Naive thymus-derived CD8-positive, alpha-beta T cell (primary cell): Measurements from ENCODE around the gene GALNTL6. TPM values are rescaled to one million over a fixed set of nuclear protein-coding genes. Genes with fewer than 3 reads are reported as not detected.

Source experiments
- ATAC-seq, 2 donors: fragments of 150-1000 bp; cut with Tn5 transposase in 1 of 2; sonication (Bioruptor Pico), chemical (Tn5 transposase) in 1 of 2; 1 replicate in 1 of 2; 2 replicates in 1 of 2; pipeline ENCODE4 v1.10.0; 2021; ENCODE audit warnings: mild to moderate bottlenecking in 2 of 2, moderate library complexity in 2 of 2
- POLR2A ChIA-PET: fragments of 350-600 bp; sonication (Branson Sonifier 250); formaldehyde crosslinking; loops from one replicate; lab custom pipeline; 2021; ENCODE audit warnings: antibody characterized with exemption; lab: Charles Lee
- DNase-seq, 10 donors: peaks; one replicate each; pipeline versions ENCODE4 v3.0.0 to v3.0.0-alpha.2; 2020 to 2022
- H3K27ac Mint-ChIP-seq, 10 donors: one replicate each; pipeline ENCODE4 v1.8.0; 2020 to 2022; ENCODE audit warnings: mild to moderate bottlenecking in 10 of 10, mixed read lengths in 10 of 10, moderate library complexity in 4 of 10, inconsistent platforms in 1 of 10
- H3K27me3 Mint-ChIP-seq, 5 donors: one replicate each; pipeline ENCODE4 v1.8.0; 2021 to 2022; ENCODE audit warnings: mixed read lengths in 5 of 5
- H3K36me3 Mint-ChIP-seq, 3 donors: one replicate each; pipeline ENCODE4 v1.8.0; 2020 to 2022; ENCODE audit warnings: mixed read lengths in 3 of 3, mild to moderate bottlenecking in 2 of 3, inconsistent platforms in 1 of 3
- H3K4me1 Mint-ChIP-seq, 4 donors: one replicate each; pipeline ENCODE4 v1.8.0; 2021 to 2022; ENCODE audit warnings: mixed read lengths in 4 of 4
- H3K4me3 Mint-ChIP-seq, 10 donors: one replicate each; pipeline ENCODE4 v1.8.0; 2020 to 2022; ENCODE audit warnings: mild to moderate bottlenecking in 10 of 10, mixed read lengths in 10 of 10, moderate library complexity in 6 of 10, inconsistent platforms in 1 of 10
- H3K9me3 Mint-ChIP-seq, 9 donors: one replicate each; pipeline ENCODE4 v1.8.0; 2020 to 2022; ENCODE audit warnings: mixed read lengths in 9 of 9, mild to moderate bottlenecking in 3 of 9, inconsistent platforms in 1 of 9, moderate library complexity in 1 of 9
- polyA plus RNA-seq, 3 donors: library from polyadenylated mRNA; unstranded; fragments of 300-500 nt; fragmentation: Illumina TruSeq; gene quantifications; one replicate each; pipeline ENCODE4 v1.2.3, GENCODE V29; 2021
- total RNA-seq, 8 experiments: library from RNA in 2 of 8; stranded (reverse) in 2 of 8; gene quantifications; one replicate each; pipeline ENCODE4 v1.2.3 and lab custom pipeline; 2021 to 2026

GALNTL6 gene
- total and polyA plus RNA-seq, 5 experiments from 2014 or later: not detected

DNA sequence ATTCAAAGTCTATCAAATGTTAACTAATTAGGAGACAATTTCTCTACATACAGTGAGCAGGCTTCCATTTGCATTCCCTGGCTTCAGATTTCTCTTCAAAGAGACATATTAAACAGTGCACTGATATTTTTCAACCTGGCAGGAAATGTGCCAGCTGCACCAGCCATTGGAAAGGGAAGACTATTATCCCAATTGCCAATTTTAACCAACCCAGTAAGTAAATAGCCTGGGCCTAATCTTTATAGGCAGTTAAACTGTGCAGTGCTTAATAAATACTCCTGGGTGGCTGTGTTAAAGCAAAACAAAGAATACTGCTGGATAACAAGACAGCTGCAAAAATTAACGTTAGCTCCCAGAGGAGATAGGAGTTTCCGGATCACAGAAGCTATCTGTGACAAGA is 1243.5 kb downstream of the GALNTL6 start:
- no peak for ATAC-seq
- no peaks in the 10 kb centered on the region for H3K36me3 Mint-ChIP-seq
- POLR2A ChIA-PET: no interaction called here
- H3K27me3 Mint-ChIP-seq: peaks cover 0 to 4% (median 0%) of the 10 kb centered on the region in 5 donors
- H3K4me3 Mint-ChIP-seq: no peak overlapping the region
- peaks cover 0 to 1% (median 0%) of the 10 kb centered on the region in 9 donors for H3K9me3 Mint-ChIP-seq
- no peaks in the 10 kb centered on the region for H3K4me1 Mint-ChIP-seq
- no peak for DNase-seq
- H3K27ac Mint-ChIP-seq: no peak overlapping the region

DNA sequence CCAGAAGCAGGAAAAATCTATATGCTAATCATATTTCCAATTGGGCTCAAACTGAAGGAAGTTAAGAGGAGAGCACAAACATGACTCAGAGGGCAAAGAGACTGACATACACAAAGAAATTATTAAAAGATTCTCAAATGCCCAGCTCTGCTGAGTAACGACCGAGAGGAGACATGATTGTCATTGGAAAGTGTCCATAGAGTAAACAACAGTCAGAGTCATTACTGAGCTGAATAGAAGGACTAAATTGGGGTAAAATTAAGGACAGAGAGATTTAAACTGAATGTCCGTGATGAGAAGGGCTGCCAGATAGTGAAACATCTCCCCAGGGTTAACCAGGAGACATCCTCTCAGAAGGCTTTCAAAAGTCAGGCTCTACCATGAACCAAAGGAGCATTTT is 1244.2 kb downstream of the GALNTL6 start:
- H3K4me1 Mint-ChIP-seq: no peaks in the 10 kb centered on the region
- H3K9me3 Mint-ChIP-seq: peaks cover 0 to 4% (median 0%) of the 10 kb centered on the region in 9 donors
- ATAC-seq: no peak
- H3K27ac Mint-ChIP-seq: no peak overlapping the region
- peaks cover 0 to 4% (median 0%) of the 10 kb centered on the region in 5 donors for H3K27me3 Mint-ChIP-seq
- DNase-seq: no peak
- POLR2A ChIA-PET: no interaction called here
- no peak overlapping the region for H3K4me3 Mint-ChIP-seq
- no peaks in the 10 kb centered on the region for H3K36me3 Mint-ChIP-seq

DNA sequence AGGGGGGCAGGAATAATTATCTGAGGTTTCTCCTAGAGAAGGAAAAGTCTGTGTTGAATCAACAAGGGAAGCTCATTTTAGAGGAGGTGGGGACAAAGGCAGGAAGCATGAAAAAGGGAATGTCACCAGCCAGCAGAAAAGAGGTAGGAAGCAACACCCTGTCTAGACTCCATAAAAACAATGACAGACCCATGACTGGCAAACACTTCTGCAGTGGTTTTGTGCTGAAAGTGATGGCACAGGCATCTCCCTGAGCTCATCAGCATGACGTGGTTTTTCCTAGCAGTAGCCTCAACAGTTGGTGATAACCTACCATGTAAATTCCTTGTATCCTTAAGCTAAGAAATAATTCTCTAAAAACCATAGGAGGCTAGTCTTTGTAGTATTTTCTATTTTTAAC is 1244.7 kb downstream of the GALNTL6 start:
- POLR2A ChIA-PET: no interaction called here
- H3K27ac Mint-ChIP-seq: no peak overlapping the region
- ATAC-seq (no peak), DNase-seq (no peak)
- H3K36me3 Mint-ChIP-seq: no peaks in the 10 kb centered on the region
- no peaks in the 10 kb centered on the region for H3K4me1 Mint-ChIP-seq
- H3K27me3 Mint-ChIP-seq: peaks cover 0 to 4% (median 0%) of the 10 kb centered on the region in 5 donors
- peaks cover 0 to 6% (median 0%) of the 10 kb centered on the region in 9 donors for H3K9me3 Mint-ChIP-seq
- no peak overlapping the region for H3K4me3 Mint-ChIP-seq

DNA sequence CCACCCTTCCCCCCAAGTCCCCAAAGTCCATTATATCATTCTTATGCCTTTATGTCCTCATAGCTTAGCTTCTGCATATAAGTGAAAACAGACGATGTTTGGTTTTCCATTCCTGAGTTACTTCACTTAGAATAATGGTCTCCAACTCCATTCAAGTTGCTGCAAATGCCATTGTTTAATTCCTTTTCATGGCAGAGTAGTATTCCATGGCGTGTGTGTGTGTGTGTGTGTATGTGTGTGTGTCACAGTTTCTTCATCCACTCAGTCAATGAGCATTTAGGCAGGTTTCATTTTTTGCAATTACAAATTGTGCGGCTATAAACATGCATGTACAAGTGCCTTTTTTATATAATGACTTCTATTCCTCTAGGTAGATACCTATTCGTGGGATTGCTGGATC is 1248.0 kb downstream of the GALNTL6 start:
- Mint-ChIP-seq H3K27me3 (peaks cover 0 to 4% (median 0%) of the 10 kb centered on the region in 5 donors), H3K4me3 (no peak overlapping the region), H3K4me1 (no peaks in the 10 kb centered on the region), H3K36me3 (peaks cover 0 to 16% (median under 1%) of the 10 kb centered on the region in 3 donors), H3K9me3 (peaks cover 7 to 37% (median 15%) of the 10 kb centered on the region in 9 donors), H3K27ac (no peak overlapping the region)
- no peak for ATAC-seq
- POLR2A ChIA-PET: no interaction called here
- DNase-seq: no peak

GRCh38 chr4:173073939-173074500 is 1260.8 kb downstream of the GALNTL6 start:
- Mint-ChIP-seq H3K9me3 (peaks cover 11 to 33% (median 22%) of the 10 kb centered on the region in 9 donors), H3K4me3 (no peak overlapping the region), H3K27ac (no peak overlapping the region), H3K27me3 (peaks cover 0 to 5% (median 0%) of the 10 kb centered on the region in 5 donors), H3K4me1 (no peaks in the 10 kb centered on the region), H3K36me3 (peaks cover 0 to 13% (median 0%) of the 10 kb centered on the region in 3 donors)
- ATAC-seq (no peak), DNase-seq (no peak)
- POLR2A ChIA-PET: no interaction called here

- H3K4me1 Mint-ChIP-seq: no peaks in the 10 kb centered on the region
- H3K27ac Mint-ChIP-seq: no peak overlapping the region
- POLR2A ChIA-PET: no interaction called here
- peaks cover 0 to 5% (median 0%) of the 10 kb centered on the region in 5 donors for H3K27me3 Mint-ChIP-seq
- H3K36me3 Mint-ChIP-seq: peaks cover 0 to 9% (median 0%) of the 10 kb centered on the region in 3 donors
- peaks cover 8 to 33% (median 20%) of the 10 kb centered on the region in 9 donors for H3K9me3 Mint-ChIP-seq
- no peak for ATAC-seq
- no peak overlapping the region for H3K4me3 Mint-ChIP-seq
- DNase-seq: no peak
Observed at GRCh38 chr4:173074501-173074946, 1261.3 kb downstream of the GALNTL6 start.

- Mint-ChIP-seq H3K27me3 (peaks cover 0 to 5% (median 1%) of the 10 kb centered on the region in 5 donors), H3K36me3 (peaks cover 0 to 4% (median 0%) of the 10 kb centered on the region in 3 donors)
Observed at GRCh38 chr4:173076903-173077634, 1263.9 kb downstream of the GALNTL6 start.

GRCh38 chr4:173088144-173088543 is 1274.9 kb downstream of the GALNTL6 start:
- H3K9me3 Mint-ChIP-seq: peaks cover 0 to 12% (median 7%) of the 10 kb centered on the region in 9 donors
- H3K4me3 Mint-ChIP-seq: no peak overlapping the region

More at GRCh38 chr4:173076903-173077634, 1263.9 kb downstream of the GALNTL6 start:
- Mint-ChIP-seq H3K4me1 (no peaks in the 10 kb centered on the region), H3K27ac (no peak overlapping the region), H3K4me3 (no peak overlapping the region), H3K9me3 (peaks cover 8 to 38% (median 21%) of the 10 kb centered on the region in 9 donors)
- POLR2A ChIA-PET: no interaction called here
- no peak for ATAC-seq
- DNase-seq: no peak

More at GRCh38 chr4:173088144-173088543, 1274.9 kb downstream of the GALNTL6 start:
- H3K36me3 Mint-ChIP-seq: peaks cover 0 to 4% (median 0%) of the 10 kb centered on the region in 3 donors
- peaks cover 0 to 2% (median 0%) of the 10 kb centered on the region in 4 donors for H3K4me1 Mint-ChIP-seq
- POLR2A ChIA-PET: no interaction called here
- ATAC-seq (no peak), DNase-seq (no peak)
- H3K27me3 Mint-ChIP-seq: peaks cover 6 to 18% (median 16%) of the 10 kb centered on the region in 5 donors
- peak overlapping the region in 1 of 10 donors; percentile 33 for H3K27ac Mint-ChIP-seq
